GM18517 (cell line): ENCODE measurements around the gene LTF.
"Not testable (repeated sequence)": the region's sequence is repeated elsewhere in the genome, so short reads cannot be mapped to it uniquely, and the experiment has no call there.

Experiments
- ATAC-seq: cut with Tn5 transposase; IDR thresholded peaks from one replicate; pipeline ENCODE4 v1.9.1; 2021; ENCODE audit warnings: mild to moderate bottlenecking, moderate library complexity; ENCODE audit not compliant: unreplicated experiment

LTF gene

DNA sequence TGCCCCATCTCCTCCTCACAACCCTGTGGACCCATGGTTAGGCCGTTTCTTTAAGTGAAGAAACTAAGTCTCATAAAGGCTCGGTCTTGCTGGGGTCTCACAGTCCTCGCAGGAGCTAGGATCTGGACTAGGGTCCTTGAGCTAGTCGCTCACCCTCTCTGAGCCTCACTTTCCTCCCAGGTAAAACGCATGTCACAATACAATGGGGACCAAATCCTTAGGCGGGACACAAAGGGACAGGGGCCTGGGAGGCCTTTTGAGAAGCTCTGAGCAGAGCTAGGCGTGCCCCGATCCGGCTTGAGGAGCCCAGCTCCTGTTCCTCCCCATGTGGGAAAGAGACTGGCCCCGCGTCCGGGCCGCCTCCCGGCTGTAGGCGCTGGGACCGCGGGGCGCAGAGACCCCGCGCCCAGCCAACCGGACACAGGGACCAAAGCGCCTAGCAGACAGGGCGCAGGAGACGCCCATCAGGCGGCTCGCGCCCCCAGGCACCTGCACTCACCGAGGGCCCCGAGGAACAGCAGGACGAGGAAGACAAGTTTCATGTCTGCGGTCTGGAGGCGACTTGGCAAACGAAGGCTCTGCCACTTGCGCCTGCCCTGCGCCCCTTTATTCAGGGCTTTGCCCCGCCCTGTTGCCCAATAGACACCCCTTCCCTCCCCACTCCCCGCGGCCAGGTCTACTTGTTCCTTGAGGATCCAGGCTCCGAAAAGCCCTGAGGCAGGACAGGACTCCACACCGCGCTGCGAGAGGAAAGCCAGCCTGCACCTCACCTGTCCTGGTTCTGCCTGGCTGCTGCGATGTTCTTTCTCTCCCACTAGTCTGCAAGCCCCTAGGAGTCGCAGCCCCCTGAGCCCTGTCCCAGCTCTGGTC is at the start of gene LTF:
Gene LTF, minus strand, starts transcription at position 580 of the 870 bp plus-strand sequence. Its CDS starts 38 bp downstream, at position 542.
- no peak for ATAC-seq

DNA sequence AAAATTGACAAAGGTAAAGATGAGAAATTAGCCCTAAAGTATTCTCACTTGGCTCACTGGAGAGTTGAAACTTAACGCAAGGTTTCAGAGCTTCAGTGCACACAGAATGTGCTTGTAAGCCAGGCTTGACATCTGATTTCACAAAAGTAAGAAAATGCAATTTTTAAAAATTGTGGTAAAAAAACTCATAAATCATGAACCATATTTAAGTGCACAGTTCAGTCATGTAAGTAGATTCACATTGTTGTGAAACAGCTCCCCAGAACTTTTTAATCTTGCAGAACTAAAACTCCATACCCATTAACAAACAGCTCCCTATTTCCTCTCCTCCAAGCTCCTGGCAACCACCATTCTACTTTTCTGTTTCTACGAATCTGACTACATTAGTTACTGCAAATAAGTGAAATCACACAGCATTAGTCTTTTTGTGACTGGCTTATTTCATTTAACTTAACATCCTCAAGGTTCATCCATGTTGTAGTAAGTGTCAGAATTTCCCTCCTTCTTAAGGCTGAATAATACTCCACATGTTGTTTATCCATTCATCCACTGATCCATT is 47.6 kb upstream of the LTF start:
- no peak for ATAC-seq

DNA sequence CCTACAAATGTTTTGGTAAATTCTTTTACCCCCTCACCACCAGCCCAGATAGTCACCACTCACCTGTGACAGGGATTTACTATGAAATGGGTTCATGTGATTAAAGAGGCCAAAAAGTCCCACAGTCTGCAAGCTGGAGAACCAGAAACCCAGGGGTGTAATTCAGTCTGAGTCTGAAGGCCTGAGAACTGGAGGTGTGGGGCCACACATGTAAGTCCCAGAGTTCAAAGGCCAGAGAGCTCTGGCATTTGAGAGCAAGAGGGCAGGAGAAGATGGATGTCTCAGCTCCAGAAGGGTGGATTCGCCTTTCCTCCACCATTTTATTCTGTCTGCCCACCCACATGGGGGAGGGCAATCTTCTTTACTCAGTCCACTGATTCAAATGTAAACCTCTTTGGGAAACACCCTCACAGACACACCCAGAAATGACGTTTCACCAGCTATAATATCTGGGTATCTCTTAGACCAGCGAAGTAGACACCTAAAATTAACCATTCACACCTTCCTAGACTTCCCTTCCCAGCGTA is 45.0 kb upstream of the LTF start:
- no peak for ATAC-seq

DNA sequence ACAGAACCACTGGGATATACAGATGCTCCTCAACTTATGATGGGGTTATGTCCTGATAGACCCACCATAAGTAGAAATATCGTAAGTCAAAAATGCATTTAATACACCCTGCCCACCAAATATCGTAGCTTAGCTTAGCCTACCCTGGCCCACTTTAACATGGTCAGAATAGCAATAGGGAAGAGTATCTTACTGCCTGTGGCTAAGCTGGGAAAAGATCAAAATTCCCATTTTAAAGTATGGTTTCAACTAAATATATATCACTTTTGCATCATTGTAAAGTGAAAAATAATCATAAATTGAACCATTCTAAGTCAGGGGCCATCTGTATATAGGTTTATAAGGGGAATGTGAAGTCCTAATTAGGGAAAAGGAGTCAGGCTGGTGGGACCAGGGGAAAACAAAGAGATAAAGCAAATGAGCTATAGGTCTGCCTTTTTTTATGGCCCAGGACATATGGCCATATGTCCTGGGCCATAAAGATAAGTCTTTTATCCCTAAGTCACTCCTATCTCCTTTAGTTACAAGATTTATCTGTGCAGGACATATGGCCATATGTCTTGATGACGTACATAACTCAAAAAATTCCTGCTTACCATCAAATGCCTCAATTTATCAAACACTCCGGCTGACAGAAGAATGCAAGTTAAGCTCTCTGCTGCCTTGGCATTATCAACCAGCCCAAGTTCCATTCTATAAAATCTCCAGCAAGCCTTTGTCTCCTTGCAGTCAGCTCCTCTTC is 44.3 kb upstream of the LTF start:
- no peak for ATAC-seq

DNA sequence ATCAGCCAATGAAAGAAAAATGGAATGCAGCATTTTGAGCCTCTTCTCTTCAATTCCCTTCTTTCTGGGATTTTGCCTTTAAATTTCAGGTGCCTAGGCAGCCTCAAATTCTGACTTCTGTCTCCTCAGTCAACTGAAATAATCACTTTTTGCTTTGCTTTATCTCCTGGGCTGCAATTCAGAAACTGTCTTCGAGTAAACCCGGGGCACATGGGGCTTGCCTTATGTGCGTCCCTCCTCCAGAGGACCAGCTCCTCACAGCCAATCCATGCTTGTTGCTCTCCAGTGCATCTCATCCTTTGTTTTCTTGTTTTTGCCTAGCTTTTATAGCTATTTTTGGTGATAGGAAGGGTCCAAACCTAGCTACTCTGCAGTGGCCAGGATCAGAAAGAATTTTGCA is 41.8 kb upstream of the LTF start:
- ATAC-seq = no peak

DNA sequence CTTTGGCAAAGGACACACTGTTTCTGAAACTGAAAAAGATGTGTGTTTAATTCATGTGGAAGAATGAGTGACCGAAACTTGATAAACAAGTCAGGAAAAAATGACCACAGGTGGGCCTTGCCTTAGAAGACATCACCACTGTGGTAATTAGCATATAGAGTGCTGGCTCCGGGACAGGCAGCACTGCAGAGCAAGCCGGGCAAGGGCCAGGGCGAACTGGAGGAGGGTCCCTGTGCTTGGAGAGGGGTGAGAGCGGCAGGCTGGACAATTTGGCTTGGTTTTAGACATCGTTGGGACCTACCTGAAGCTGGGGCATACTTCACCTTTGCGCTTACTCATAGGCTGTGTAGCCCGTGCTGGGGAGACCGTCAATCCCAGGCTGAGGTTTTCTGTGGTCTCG is 41.2 kb upstream of the LTF start:
- ATAC-seq = no peak

DNA sequence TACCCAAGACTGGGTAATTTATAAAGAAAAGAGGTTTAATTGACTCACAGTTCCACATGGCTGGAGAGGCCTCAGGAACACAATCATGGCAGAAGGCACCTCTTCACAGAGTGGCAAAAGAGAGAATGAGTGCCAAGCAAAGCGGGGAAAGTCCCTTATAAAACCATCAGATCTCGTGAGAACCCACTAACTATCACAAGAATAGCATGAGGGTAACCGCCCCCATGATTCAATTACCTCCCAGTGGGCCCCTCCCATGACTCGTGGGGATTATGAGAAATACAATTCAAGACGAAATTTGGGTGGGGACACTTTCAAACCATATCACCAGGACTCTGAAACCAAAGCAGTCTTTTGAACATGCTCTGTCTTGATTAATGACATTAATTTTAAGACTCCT is 40.1 kb upstream of the LTF start:
- no peak for ATAC-seq

DNA sequence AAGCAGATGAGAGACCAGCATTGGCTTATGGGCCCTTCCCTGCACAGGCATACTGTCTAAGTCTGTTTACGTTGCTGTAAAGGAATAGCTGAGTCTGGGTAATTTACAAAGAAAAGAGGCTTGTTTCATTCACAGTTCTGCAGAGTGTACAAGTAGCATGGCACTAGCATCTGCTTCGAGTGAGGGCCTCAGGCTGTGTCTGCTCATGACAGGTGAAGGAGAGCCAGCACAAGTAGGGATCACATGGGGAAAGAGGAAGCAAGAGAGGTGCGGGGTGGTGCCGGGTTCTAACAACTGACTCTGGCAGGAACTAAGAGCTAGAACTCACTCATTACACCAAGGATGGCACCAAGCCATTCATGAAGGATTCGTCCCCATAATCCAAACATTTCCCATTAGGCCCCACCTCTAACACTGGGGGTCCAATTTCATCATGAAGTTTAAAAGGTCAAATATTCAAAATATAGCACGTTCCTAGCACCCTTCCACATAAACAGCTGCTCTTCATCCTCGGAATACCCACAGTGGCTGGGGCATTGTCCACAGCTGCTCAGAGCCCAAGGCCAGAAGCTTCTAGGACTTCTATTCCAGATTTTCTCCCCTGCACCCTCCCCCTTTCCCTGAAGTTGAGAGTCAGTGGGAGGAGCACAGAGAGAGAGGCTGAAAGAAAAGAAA is 38.6 kb upstream of the LTF start:
- ATAC-seq = no peak

DNA sequence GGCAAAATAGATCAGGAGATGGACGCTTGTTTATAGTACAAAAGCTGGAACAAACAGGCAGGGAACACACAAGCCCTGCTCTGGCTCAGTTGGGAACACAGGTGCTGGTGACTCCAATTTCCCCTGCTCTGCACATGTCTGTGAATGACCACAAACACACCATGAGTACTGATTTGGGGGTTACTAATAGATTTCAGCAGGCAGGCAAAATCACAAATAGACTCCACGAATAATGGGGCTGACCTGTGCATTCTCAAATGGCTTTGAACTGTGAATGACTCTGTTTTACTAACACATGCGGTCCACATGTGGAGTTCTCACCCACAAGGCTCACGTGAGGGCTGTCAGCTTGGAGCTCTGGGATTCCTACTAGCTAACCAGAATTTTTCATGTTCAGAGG is 37.0 kb upstream of the LTF start:
- ATAC-seq = no peak

DNA sequence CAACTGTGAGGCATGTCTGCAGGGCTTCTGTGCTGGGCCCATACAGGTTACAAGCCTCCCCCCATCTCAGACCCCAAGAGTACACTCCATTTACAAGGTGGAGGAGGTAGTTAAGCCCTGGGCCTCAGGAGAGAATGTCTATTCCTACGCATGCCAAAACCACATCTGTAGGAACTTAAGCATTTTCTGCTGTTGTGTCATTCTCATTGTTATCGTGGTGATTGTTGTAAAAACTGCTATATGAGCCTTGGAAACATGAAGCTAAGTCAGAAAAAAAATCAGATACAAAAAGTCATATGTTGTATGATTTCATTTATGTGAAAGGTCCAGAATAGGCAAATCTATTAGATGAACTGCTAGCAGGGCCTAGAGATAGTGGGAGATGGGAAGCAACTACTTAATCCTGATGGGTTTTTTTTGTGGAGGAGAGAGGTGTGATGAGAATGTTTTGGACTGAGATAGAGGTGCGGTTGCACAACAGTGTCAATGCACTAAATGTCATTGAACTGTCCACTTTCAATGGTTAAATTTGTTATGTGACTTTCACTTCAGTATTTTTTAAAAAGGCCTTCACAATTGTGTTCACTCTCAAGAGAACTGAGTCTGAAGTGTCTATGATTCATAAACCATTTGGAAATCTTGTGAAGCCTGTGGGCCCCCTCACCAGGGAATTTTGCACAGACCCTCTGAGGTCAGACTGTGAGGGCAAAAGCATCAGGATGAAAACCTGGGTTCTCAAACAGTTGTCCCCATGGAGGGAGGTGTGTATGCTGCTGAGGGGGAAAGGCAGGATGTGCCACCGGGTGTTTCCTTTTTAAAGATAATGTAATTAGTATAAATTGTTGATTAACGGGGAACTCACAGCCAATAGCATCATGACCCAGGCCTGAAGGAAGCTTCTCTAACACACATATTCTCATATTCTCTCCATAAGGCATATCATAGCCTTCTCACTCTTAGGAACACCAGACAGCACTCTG is 36.2 kb upstream of the LTF start:
- peak; percentile 50 for ATAC-seq

DNA sequence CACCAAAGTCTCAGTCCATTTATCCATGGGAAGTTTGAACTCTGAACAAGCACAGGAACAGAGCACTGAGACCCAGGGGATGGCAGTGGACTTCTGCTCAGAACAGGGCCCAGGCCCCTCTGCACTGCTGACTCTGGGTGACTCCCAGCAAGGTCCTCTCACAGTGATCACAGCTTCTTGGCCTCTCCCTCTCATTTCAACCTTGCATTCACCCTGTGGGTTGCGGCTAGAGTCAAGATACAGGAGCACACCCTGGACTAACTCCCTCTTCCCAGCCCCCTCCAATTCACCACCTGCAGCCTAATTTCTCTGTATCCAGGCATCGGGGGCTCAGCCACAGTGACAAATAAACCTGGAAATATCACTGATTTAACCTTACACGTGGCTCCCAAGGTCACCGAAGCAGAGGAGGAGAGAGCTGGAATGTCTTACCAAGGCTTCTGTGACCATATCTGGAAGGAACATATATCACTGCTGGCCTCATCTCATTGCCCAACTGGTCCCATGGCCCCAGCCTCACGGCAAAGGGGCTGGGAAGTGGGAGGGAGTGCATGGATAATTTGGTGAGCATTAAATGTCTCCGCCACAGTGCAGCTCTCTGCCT is 34.3 kb upstream of the LTF start:
- ATAC-seq = no peak

DNA sequence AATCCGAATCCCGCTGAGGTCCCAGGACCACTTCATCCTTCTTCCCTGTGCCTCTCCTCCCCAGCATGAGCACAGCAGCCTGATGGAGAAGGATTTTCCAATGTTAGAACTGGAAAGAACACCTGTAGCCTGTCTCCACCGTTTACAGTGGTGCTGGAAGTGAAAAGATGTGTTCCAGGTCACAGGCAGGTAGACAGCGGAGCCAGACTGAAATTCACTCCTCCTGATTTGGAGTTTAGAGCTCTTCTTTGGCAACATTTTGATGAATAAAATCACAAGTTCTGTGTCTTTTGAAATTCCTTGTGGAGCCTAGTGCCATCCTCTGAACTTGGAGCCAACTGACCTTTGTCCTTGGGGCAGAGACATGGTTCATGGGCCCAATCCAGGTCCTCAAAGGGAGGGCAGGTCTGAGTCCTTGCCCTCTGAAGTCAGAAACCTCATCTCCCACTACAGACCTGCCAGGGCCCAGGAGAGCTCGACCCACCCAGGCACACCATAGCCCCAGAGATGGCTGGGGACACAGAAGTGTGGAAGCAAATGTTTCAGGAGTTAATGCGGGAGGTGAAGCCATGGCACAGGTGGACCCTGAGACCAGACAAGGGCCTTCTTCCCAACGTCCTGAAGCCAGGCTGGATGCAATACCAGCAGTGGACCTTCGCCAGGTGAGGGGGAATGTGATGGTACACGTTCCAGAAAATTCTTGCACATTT is 33.0 kb upstream of the LTF start, which contains the start of gene RTP3:
Gene RTP3, plus strand, starts transcription at position 421 of the 710 bp plus-strand sequence. Its CDS starts 87 bp downstream, at position 508.
- no peak for ATAC-seq

DNA sequence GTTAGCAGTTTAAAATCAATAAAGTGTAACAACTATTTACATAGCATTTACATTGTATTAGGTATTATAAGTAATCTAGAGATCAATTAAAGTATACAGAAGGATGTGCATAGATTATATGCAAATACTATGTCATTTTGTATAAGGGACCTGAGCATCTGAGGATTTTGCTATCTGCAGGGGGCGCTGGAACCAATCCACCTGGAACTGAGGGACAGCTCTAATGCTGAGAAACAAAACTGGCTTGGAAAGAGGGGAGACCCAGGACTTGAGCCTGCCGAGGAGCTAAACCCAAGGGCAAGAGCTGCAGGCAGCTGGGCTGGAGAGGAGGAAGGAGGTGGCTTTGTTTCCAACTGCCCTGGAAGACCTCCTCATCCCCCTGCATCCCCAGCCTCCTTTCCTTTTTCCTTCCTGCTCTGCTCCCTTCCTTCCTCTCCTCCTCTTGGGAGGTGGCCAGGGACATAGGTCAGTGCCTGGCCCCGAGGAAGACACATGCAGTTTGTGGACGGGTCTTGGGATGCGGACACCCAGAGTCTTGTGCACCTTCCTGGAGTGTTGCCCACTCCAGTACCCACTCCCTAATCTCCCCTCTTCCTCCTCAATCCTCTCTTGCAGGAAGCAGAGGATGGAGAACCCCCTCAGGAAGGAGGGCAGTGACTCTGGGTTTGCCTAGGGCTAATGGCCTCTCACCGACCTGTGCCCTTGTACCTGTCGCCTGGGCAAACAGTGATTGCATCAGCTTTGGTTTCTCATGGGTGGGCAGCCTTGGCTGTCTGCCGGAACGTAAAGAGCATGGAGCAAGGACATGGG is 32.2 kb upstream of the LTF start:
- ATAC-seq = no peak

DNA sequence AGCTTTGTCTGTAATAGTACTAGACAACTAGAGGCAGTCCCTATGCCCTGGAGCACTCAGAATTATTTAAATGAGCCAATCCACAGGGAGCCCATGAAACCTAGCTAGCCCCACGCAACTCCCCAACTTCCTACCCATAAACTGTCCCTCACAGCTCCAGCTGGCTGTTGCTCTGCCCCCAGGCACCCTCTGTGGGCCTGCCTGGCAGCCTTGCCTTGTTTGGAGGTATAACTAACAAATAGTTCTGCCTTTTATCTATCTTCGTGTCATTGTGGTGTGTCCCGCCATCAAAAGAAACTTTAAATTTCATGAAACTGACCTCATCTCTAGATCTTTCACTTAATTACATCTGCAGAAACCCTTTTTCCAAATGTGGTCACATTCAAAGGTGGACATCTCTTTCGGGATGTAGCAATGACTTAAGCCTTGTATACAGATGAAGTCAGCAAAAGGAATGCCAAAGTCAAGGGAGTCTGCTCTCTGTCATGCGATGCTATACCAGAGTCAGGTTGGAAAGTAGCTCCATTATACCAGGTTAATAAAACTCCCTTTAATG is 31.3 kb upstream of the LTF start:
- no peak for ATAC-seq

DNA sequence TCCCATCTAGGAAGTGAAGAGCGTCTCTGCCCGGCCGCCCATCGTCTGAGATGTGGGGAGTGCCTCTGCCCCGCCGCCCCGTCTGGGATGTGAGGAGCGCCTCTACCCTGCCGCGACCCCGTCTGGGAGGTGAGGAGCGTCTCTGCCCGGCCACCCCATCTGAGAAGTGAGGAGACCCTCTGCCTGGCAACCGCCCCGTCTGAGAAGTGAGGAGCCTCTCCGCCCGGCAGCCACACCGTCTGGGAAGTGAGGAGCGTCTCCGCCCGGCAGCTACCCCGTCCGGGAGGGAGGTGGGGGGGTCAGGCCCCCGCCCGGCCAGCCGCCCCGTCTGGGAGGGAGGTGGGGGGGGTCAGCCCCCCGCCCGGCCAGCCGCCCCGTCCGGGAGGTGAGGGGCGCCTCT is 29.8 kb upstream of the LTF start:
- ATAC-seq = not testable (repeated sequence)

DNA sequence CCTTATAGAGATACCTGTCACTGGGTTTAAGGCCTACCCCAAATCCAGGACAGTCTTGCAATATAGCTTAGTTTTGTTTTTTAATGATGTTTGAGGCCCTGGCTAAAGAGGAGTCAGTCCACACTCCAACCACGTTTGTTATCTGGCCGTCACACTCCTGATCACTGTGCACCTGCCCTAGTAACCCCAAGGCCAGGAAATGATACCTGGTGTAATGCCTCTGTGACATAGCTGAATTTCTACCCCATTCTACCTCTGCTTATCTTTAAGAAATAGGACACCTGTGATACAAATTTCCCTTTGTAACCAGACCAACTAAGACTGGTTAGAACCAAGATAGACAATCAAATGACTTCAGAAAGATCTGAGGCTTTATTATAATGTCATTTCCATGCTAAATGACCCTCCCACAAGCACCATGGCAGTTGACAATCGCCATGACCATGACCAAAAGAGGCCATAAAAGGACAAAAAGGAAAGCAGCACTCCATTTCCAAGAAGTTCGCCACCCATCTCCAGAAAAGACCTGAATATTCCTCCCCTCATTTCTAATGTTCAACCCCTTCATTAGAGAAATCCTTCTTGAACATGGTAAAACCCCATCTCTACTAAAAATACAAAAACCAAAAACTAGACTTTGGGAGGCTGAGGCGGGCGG is 28.3 kb upstream of the LTF start:
- ATAC-seq = no peak
